Hematopoietic multipotent progenitor cell treated with erythropoietin and hydrocortisone succinate and interleukin-3 and kit ligand, for 17 days (in vitro differentiated cells): ENCODE results near the gene PIBF1.

Source experiments
- DNase-seq: peaks from one replicate; pipeline ENCODE4 v3.0.0-alpha.2; 2015; ENCODE audit warnings: low spot score

The PIBF1 gene

GRCh38 chr13:73060251-73061160 lies 278.6 kb downstream of the PIBF1 start:
- DNase-seq, result no peak

GRCh38 chr13:73061473-73061872 lies 279.5 kb downstream of the PIBF1 start:
- DNase-seq, result no peak

GRCh38 chr13:73061876-73062275 lies 279.9 kb downstream of the PIBF1 start:
- DNase-seq, result no peak

- DNase-seq, result no peak
Measured at GRCh38 chr13:73062468-73062867, 280.5 kb downstream of the PIBF1 start.

- DNase-seq, result no peak
Measured at GRCh38 chr13:73063166-73063565, 281.2 kb downstream of the PIBF1 start.

GRCh38 chr13:73065036-73065435 lies 283.1 kb downstream of the PIBF1 start:
- no peak for DNase-seq

- no peak for DNase-seq
Measured at GRCh38 chr13:73065665-73066340, 283.9 kb downstream of the PIBF1 start.
